Measurements from ENCODE around the gene PTMS.

The PTMS gene

GRCh38 chr12:6768437-6768914 lies 2.3 kb downstream of the PTMS start (continued):
- TF ChIP-seq ZNF629 (tag by site-specific recombination; IDR thresholded peaks at IDR 0.05) (peak; percentile 35; the same call in 1 of the 2 replicates), KLF9 (tag by site-specific recombination; IDR thresholded peaks at IDR 0.05; ENCODE audit: low read depth) (no peak), ZFHX2 (tag by site-specific recombination; conservative IDR thresholded peaks at IDR 0.05) (peak; percentile 78)

- CTCF ChIA-PET, result interaction anchor here (0.6 to 7.8 kb wide), 4 partner anchors 11 to 100 kb away, joined by 4 to 140 read pairs (median 38); partner anchors contain the start of gene MLF2
- peaks cover 11 to 26% of the 10 kb centered on the region in 2 experiments; a peak in 2 of 3 replicates for H3K36me3 ChIP-seq (ENCODE audit: control insufficient read depth in 2 of 2, insufficient read depth in 1 of 2, low read length in 2 of 2)
- TF ChIP-seq SCRT2 (tag by site-specific recombination; IDR thresholded peaks at IDR 0.05) (no peak), ZBTB17 (tag by site-specific recombination; IDR thresholded peaks at IDR 0.05) (peak; percentile 49; the same call in 1 of the 2 replicates), GLIS2 (tag by site-specific recombination; IDR thresholded peaks at IDR 0.05) (no peak), ZNF350 (tag by site-specific recombination; IDR thresholded peaks at IDR 0.05) (no peak), ZNF2 (tag by site-specific recombination; IDR thresholded peaks at IDR 0.05) (no peak), ZXDB (tag by site-specific recombination; IDR thresholded peaks at IDR 0.05) (no peak), ZFP69B (tag by site-specific recombination; IDR thresholded peaks at IDR 0.05) (no peak), ZNF19 (tag by site-specific recombination; IDR thresholded peaks at IDR 0.05; ENCODE audit: low read depth) (no peak), ZNF449 (tag by site-specific recombination; IDR thresholded peaks at IDR 0.05) (no peak), KLF7 (tag by site-specific recombination; IDR thresholded peaks at IDR 0.05; ENCODE audit: borderline replicate concordance) (no peak), KLF16 (tag by site-specific recombination; IDR thresholded peaks at IDR 0.05) (0 out of 2 replicates have a peak, but pooled peaks have one; percentile 38), ZNF280D (tag by site-specific recombination; IDR thresholded peaks at IDR 0.05) (no peak), ZNF513 (tag by site-specific recombination; IDR thresholded peaks at IDR 0.05) (no peak), ATF2 (tag by site-specific recombination; IDR thresholded peaks at IDR 0.05; ENCODE audit: low read depth) (no peak), ZNF366 (tag by site-specific recombination; conservative IDR thresholded peaks at IDR 0.05) (no peak), ZNF747 (tag by site-specific recombination; IDR thresholded peaks at IDR 0.05) (no peak), ZNF335 (tag by site-specific recombination; conservative IDR thresholded peaks at IDR 0.05) (peak; percentile 74), KLF1 (tag by site-specific recombination; IDR thresholded peaks at IDR 0.05) (peak; percentile 57; the same call in 1 of the 2 replicates), SP3 (tag by site-specific recombination; IDR thresholded peaks at IDR 0.05) (peak; percentile 74), ZNF391 (tag by site-specific recombination; IDR thresholded peaks at IDR 0.05; ENCODE audit: borderline replicate concordance, low read depth) (no peak), KLF9 (tag by site-specific recombination; IDR thresholded peaks at IDR 0.05; ENCODE audit: low read depth) (peak; percentile 75), BCL11A (tag by site-specific recombination; IDR thresholded peaks at IDR 0.05; ENCODE audit: low read depth) (no peak)
Observed at GRCh38 chr12:6768990-6769389, 2.8 kb downstream of the PTMS start.

More at GRCh38 chr12:6768990-6769389, 2.8 kb downstream of the PTMS start:
- POLR2A ChIA-PET, result interaction anchor here (0.7 to 4.7 kb wide), 6 partner anchors 9 to 235 kb away, joined by 3 to 42 read pairs (median 4); partner anchors contain the start of genes COPS7A, GAPDH, GPR162 and MLF2
- peak overlapping the region; percentile 24 for H3K27ac ChIP-seq (ENCODE audit: extremely low read depth, low read depth, low read length)
- 0 out of 2 replicates have a peak overlapping the region, but pooled peaks have one; percentile 4 for H3K4me3 ChIP-seq (ENCODE audit: low read depth, low read length)
- H3K9me3 ChIP-seq (ENCODE audit: control insufficient read depth, insufficient read depth, low read depth, low read length), result no peaks in the 10 kb centered on the region
- H3K4me1 ChIP-seq (ENCODE audit: control insufficient read depth, insufficient read depth, low read length), result peaks cover 27% of the 10 kb centered on the region
